GM23248 (cell line): ENCODE results near the gene PDE2A.

ENCODE experiments used
- EZH2 ChIP-seq: fragments of 200-600 bp; sonication (generic); IDR thresholded peaks from 2 replicates; pipeline ENCODE4 v1.6.1; 2018; ENCODE audit warnings: antibody characterized with exemption, mild to moderate bottlenecking; ENCODE audit not compliant: insufficient read depth, poor library complexity, severe bottlenecking
- EZH2phosphoT487 ChIP-seq: fragments of 200-600 bp; sonication (generic); IDR thresholded peaks from 2 replicates; pipeline ENCODE4 v1.6.1; 2018; ENCODE audit warnings: antibody characterized with exemption, moderate library complexity, mild to moderate bottlenecking, low read depth; ENCODE audit not compliant: insufficient read depth

DNA sequence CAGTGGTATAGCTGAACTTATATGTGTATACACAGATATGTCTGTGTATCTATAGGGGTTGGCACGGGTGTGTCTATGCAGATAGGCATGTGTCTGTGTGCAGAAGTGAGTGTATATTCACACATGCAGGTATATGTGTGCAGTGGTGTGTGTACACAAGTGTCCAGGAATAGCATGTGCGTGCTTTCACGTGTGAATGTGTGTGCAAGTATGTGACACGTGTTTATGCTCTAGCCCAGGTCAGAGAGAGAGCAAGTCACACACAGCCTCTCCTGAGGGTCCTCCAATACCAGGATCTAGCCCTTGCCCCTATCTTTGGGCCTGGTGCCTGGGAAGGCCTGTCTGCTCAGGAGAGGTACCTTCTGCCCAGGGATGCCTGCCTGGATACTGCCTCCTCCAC, 26.3 kb downstream of the PDE2A start:
- no peak for TF ChIP-seq EZH2
- no peak for TF ChIP-seq EZH2phosphoT487
